ENCODE measurements around the gene PAK5. TPM values are rescaled to one million over a fixed set of nuclear protein-coding genes. Genes with fewer than 3 reads are reported as not detected.

The PAK5 gene
- total RNA-seq, 1 donor from 2014 or later: not detected

DNA sequence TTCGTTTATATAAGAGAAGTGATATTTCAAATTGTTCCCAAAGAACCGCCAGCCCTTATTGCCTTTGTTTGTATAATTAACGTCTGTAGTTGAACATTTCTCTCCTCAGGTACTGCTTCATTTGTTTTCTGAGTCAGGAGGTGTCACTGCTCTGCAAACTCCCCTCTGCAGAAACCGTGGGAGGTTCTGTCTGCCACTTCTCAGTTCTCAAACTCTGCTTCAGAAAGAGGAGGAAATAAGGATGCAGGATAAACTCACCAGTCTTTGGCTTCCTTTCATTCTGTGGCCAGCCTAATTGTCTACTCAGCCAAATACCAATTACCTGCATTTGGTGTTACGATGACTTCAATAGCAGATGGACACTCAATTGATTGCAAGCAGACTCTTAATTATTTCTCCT, 149.8 kb downstream of the PAK5 start:
- Histone ChIP-seq H3K27me3 (ENCODE audit: low read depth) (peaks cover 4% of the 10 kb centered on the region), H3K4me1 (no peaks in the 10 kb centered on the region), H3K4me3 (no peak overlapping the region), H3K27ac (replicated peaks) (no peak overlapping the region), H3K36me3 (no peaks in the 10 kb centered on the region), H3K9me3 (replicated peaks) (no peaks in the 10 kb centered on the region)
- TF ChIP-seq, protein P1, sequence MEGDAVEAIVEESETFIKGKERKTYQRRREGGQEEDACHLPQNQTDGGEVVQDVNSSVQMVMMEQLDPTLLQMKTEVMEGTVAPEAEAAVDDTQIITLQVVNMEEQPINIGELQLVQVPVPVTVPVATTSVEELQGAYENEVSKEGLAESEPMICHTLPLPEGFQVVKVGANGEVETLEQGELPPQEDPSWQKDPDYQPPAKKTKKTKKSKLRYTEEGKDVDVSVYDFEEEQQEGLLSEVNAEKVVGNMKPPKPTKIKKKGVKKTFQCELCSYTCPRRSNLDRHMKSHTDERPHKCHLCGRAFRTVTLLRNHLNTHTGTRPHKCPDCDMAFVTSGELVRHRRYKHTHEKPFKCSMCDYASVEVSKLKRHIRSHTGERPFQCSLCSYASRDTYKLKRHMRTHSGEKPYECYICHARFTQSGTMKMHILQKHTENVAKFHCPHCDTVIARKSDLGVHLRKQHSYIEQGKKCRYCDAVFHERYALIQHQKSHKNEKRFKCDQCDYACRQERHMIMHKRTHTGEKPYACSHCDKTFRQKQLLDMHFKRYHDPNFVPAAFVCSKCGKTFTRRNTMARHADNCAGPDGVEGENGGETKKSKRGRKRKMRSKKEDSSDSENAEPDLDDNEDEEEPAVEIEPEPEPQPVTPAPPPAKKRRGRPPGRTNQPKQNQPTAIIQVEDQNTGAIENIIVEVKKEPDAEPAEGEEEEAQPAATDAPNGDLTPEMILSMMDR (IDR thresholded peaks at IDR 0.05; ENCODE audit: borderline replicate concordance): no peak
- intact Hi-C loops (cut with micrococcal nuclease): no loop called here
- DNase-seq: no peak

DNA sequence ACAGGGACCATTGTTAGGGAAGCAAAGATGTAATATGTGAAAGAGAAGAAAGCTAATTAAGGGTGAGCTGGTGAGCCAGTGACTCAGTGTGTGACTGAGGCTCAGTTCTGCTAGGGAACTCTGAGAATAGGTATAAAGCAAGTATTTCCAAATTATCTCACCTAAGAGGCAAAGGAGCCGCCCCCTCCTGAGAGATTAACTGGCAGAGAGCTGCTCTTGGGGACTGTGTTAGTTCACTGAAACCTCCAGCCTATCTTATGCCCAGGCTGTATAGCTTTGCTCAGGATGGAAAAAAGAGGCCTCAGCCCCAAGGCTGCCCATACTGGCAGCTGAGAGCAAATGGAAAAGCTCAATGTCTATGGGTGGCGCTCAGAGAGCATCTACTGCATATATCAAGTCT, 152.0 kb downstream of the PAK5 start:
- Histone ChIP-seq H3K27me3 (ENCODE audit: low read depth) (peaks cover 8% of the 10 kb centered on the region), H3K27ac (replicated peaks) (no peak overlapping the region), H3K36me3 (no peaks in the 10 kb centered on the region), H3K4me1 (no peaks in the 10 kb centered on the region), H3K4me3 (no peak overlapping the region), H3K9me3 (replicated peaks) (no peaks in the 10 kb centered on the region)
- no peak for DNase-seq
- intact Hi-C loops (cut with micrococcal nuclease): no loop called here
- TF ChIP-seq, protein P1 (IDR thresholded peaks at IDR 0.05; ENCODE audit: borderline replicate concordance): no peak

DNA sequence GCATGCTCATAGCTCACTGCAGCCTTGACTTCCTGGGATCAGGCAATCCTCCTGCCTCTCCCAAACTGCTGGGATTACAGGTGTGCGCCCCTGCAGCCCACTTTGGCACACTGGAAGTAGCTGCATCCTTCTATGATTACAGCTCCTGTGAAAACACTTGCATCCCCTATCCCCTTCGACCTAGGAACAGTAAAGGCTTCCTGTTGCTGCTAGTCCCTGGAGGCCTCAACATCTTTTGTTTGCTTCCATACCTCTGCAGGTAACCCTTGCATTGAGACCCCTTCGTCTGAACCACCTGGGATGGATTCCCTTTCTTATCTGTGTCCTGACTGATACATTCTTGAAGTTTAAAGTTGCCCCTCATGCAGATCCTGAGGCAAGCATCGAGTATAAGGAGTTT, 152.4 kb downstream of the PAK5 start:
- TF ChIP-seq, protein P1 (IDR thresholded peaks at IDR 0.05; ENCODE audit: borderline replicate concordance): no peak
- H3K27me3 ChIP-seq (ENCODE audit: low read depth): peaks cover 8% of the 10 kb centered on the region
- no peaks in the 10 kb centered on the region for H3K36me3 ChIP-seq
- no peak overlapping the region for H3K4me3 ChIP-seq
- intact Hi-C loops (cut with micrococcal nuclease): no loop called here
- no peak for DNase-seq
- H3K9me3 ChIP-seq (replicated peaks): no peaks in the 10 kb centered on the region
- no peak overlapping the region for H3K27ac ChIP-seq (replicated peaks)
- no peaks in the 10 kb centered on the region for H3K4me1 ChIP-seq

DNA sequence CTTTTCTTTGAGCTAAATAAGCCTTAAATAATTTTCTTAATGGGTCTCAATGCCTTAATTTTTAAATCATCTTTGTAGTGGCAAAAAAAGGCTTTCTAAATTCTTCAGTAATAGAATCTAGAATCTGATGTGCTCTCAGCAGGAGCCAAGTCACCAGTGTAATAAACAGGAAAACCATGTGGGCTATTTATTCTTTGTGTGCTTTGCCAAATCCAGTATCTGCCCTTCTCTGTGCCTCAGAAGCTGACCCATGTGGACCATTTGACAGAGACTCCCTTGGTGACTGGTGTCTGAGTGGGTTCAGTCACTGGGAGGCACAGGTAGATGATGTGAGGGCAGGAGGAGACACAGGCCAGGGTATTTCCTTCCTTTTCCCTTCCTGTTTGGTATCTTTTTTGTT, 152.9 kb downstream of the PAK5 start:
- intact Hi-C loops (cut with micrococcal nuclease): no loop called here
- H3K27ac ChIP-seq (replicated peaks): no peak overlapping the region
- H3K9me3 ChIP-seq (replicated peaks): no peaks in the 10 kb centered on the region
- TF ChIP-seq, protein P1 (IDR thresholded peaks at IDR 0.05; ENCODE audit: borderline replicate concordance): no peak
- no peaks in the 10 kb centered on the region for H3K36me3 ChIP-seq
- no peak overlapping the region for H3K4me3 ChIP-seq
- DNase-seq: no peak
- peaks cover 8% of the 10 kb centered on the region for H3K27me3 ChIP-seq (ENCODE audit: low read depth)
- no peaks in the 10 kb centered on the region for H3K4me1 ChIP-seq

DNA sequence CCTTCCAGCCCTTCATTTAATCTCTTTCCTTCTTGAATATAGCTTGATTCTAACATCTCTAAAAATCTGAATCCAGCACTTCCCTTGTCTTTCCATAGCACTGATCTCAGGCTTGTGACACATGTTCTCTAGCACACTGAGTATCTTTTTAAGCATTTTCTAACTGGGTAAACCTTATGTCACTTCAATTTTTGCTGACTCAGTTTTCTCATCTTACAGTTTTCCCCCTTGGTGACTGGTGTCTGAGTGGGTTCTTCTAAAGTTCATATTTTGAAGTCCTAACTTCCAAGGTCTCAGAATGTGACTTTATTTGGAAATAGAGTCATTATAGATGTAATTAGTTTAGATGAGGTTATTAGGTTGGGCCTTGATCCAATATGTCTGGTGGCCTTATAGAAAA, 153.9 kb downstream of the PAK5 start:
- TF ChIP-seq, protein P1 (IDR thresholded peaks at IDR 0.05; ENCODE audit: borderline replicate concordance): no peak
- Histone ChIP-seq H3K4me1 (no peaks in the 10 kb centered on the region), H3K4me3 (no peak overlapping the region), H3K36me3 (no peaks in the 10 kb centered on the region), H3K27ac (replicated peaks) (no peak overlapping the region), H3K27me3 (ENCODE audit: low read depth) (peaks cover 8% of the 10 kb centered on the region), H3K9me3 (replicated peaks) (no peaks in the 10 kb centered on the region)
- intact Hi-C loops (cut with micrococcal nuclease): no loop called here
- DNase-seq: no peak
